Suprapubic skin (tissue), 3 donors: Measurements from ENCODE around the gene NPAS3.

ENCODE experiments used
- EP300 ChIP-seq: sonication (generic); formaldehyde crosslinking; IDR thresholded peaks from one replicate; pipeline ENCODE4 v1.6.1; 2017; ENCODE audit warnings: antibody characterized with exemption
- TF ChIP-seq, protein P1 (sequence below), 2 donors: fragments of 200-600 bp in 1 of 2; fragments of 450-650 bp in 1 of 2; sonication (generic) in 1 of 2; IDR thresholded peaks; one replicate each; pipeline ENCODE4 v1.5.1; 2016 to 2019; ENCODE audit warnings: antibody characterized with exemption in 2 of 2, mild to moderate bottlenecking in 1 of 2, moderate library complexity in 1 of 2

DNA sequence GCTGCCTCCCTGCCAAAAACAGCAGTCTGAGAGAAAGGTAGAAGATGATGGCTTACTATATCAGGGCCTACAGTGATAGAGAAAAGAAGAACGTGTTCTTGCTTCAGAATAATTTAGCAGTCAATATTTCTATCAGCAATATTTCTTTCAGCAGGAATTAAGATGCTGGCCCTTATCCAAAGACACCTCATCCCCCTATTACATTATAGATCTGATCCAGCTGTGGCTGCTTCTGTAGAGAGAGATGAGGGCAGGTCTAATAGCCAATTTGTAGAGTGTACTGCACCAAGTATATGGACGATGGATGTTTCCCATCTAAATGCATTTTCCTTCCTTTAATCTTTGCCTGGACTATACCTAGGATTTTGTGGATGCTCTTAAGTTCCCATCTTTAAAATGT lies 451.7 kb downstream of the NPAS3 start:
- no peak for TF ChIP-seq EP300
- TF ChIP-seq, protein P1, sequence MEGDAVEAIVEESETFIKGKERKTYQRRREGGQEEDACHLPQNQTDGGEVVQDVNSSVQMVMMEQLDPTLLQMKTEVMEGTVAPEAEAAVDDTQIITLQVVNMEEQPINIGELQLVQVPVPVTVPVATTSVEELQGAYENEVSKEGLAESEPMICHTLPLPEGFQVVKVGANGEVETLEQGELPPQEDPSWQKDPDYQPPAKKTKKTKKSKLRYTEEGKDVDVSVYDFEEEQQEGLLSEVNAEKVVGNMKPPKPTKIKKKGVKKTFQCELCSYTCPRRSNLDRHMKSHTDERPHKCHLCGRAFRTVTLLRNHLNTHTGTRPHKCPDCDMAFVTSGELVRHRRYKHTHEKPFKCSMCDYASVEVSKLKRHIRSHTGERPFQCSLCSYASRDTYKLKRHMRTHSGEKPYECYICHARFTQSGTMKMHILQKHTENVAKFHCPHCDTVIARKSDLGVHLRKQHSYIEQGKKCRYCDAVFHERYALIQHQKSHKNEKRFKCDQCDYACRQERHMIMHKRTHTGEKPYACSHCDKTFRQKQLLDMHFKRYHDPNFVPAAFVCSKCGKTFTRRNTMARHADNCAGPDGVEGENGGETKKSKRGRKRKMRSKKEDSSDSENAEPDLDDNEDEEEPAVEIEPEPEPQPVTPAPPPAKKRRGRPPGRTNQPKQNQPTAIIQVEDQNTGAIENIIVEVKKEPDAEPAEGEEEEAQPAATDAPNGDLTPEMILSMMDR (IDR thresholded peaks at IDR 0.05), result no peak
